Loucy (cell line): ENCODE results near the gene IGSF21.

Experiments used
- H2AFZ ChIP-seq: fragments of 200-600 bp; sonication (generic); 2 replicates; pipeline ENCODE4 v1.6.0; 2016; ENCODE audit warnings: antibody characterized with exemption, mild to moderate bottlenecking, low read length, moderate library complexity
- H3F3A ChIP-seq: fragments of 200-600 bp; 2 replicates; pipeline ENCODE4 v1.6.0; 2016; ENCODE audit warnings: antibody characterized with exemption, low read depth, mild to moderate bottlenecking
- H3K27me3 ChIP-seq: fragments of 200-600 bp; sonication (generic); 2 replicates; pipeline ENCODE4 v1.6.1; 2014; ENCODE audit warnings: low read length, mild to moderate bottlenecking; ENCODE audit not compliant: insufficient read depth, poor library complexity, severe bottlenecking
- H3K36me3 ChIP-seq: fragments of 200-600 bp; sonication (generic); 2 replicates; pipeline ENCODE4 v1.6.1; 2016; ENCODE audit warnings: low read length; ENCODE audit not compliant: insufficient read depth
- H3K4me1 ChIP-seq: fragments of 200-600 bp; sonication (generic); 2 replicates; pipeline ENCODE4 v1.5.1; 2014; ENCODE audit warnings: low read length, mild to moderate bottlenecking; ENCODE audit not compliant: insufficient read depth, poor library complexity, severe bottlenecking
- H3K4me2 ChIP-seq: fragments of 200-600 bp; sonication (generic); 2 replicates; pipeline ENCODE4 v1.6.0; 2014; ENCODE audit warnings: antibody characterized with exemption, low read length, low read depth, mild to moderate bottlenecking; ENCODE audit not compliant: poor library complexity, severe bottlenecking
- H3K4me3 ChIP-seq: fragments of 200-600 bp; sonication (generic); 2 replicates; pipeline ENCODE4 v1.5.1; 2014; ENCODE audit warnings: low read length, mild to moderate bottlenecking, mixed read lengths; ENCODE audit not compliant: poor library complexity, severe bottlenecking
- H3K79me2 ChIP-seq: fragments of 200-600 bp; sonication (generic); 2 replicates; pipeline ENCODE4 v1.6.1; 2014; ENCODE audit warnings: low read length; ENCODE audit not compliant: insufficient read depth
- H3K9ac ChIP-seq: fragments of 200-600 bp; sonication (generic); 2 replicates; pipeline ENCODE4 v1.6.0; 2014; ENCODE audit warnings: mild to moderate bottlenecking, low read depth, low read length, moderate library complexity; ENCODE audit not compliant: poor library complexity, severe bottlenecking
- H3K9me2 ChIP-seq: fragments of 200-600 bp; sonication (generic); replicated peaks from 2 replicates; pipeline ENCODE4 v1.6.1; 2016; ENCODE audit warnings: low read depth, low read length, mixed read lengths
- H3K9me3 ChIP-seq: fragments of 200-600 bp; sonication (generic); 2 replicates; pipeline ENCODE4 v1.6.1; 2014; ENCODE audit warnings: mild to moderate bottlenecking, antibody characterized with exemption, low read length, low read depth; ENCODE audit not compliant: insufficient read depth
- H4K20me1 ChIP-seq: fragments of 200-600 bp; sonication (generic); 2 replicates; pipeline ENCODE4 v1.6.0; 2014; ENCODE audit warnings: antibody characterized with exemption, low read length, mild to moderate bottlenecking; ENCODE audit not compliant: insufficient read depth, poor library complexity, severe bottlenecking
- EZH2phosphoT487 ChIP-seq: fragments of 200-600 bp; IDR thresholded peaks from 2 replicates; pipeline ENCODE4 v1.6.1; 2018; ENCODE audit warnings: antibody characterized with exemption, mild to moderate bottlenecking, moderate library complexity, borderline replicate concordance
- TF ChIP-seq, protein P1 (sequence below): fragments of 200-600 bp; sonication (generic); conservative IDR thresholded peaks from 2 replicates; pipeline ENCODE4 v1.5.1; 2014; ENCODE audit warnings: mild to moderate bottlenecking, antibody characterized with exemption, low read length

Gene IGSF21

DNA sequence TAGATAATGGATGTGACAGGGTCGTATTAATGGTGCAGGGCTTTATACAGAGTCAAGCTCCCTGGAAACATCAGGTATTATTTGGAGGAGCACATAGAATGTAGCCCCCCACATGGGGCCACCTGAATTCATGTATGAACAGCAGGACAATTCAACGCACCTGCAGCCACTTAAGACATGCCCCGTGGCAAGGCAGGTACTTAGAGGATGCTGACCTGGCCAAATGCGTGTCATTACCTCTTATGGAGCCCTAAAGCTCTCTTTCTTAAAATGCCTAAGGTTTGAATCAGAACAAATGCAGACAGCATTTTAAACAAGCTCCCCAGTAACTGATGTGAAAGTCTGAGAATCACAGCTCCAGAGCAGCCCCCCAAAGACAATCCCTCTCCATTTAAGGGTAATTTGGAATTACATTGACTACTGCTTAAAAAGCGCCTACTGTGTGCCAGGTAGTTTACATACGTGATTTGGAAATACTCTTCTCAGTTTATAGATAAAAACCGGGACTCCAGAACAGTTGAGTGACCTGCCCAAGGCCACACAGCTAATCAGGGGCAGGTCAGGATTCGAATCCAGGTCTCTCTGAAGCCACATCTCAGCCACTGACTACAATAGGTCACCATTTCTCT is 302.1 kb downstream of the IGSF21 start:
- no peak overlapping the region for H3K4me3 ChIP-seq
- no peaks in the 10 kb centered on the region for H3F3A ChIP-seq
- TF ChIP-seq EZH2phosphoT487: no peak
- TF ChIP-seq, protein P1, sequence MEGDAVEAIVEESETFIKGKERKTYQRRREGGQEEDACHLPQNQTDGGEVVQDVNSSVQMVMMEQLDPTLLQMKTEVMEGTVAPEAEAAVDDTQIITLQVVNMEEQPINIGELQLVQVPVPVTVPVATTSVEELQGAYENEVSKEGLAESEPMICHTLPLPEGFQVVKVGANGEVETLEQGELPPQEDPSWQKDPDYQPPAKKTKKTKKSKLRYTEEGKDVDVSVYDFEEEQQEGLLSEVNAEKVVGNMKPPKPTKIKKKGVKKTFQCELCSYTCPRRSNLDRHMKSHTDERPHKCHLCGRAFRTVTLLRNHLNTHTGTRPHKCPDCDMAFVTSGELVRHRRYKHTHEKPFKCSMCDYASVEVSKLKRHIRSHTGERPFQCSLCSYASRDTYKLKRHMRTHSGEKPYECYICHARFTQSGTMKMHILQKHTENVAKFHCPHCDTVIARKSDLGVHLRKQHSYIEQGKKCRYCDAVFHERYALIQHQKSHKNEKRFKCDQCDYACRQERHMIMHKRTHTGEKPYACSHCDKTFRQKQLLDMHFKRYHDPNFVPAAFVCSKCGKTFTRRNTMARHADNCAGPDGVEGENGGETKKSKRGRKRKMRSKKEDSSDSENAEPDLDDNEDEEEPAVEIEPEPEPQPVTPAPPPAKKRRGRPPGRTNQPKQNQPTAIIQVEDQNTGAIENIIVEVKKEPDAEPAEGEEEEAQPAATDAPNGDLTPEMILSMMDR: no peak
- H3K79me2 ChIP-seq: no peaks in the 10 kb centered on the region
- no peak overlapping the region for H3K4me2 ChIP-seq
- H3K9me3 ChIP-seq: peaks cover 4% of the 10 kb centered on the region; the same call in 1 of the 2 replicates
- H2AFZ ChIP-seq: no peak overlapping the region
- H3K4me1 ChIP-seq: no peaks in the 10 kb centered on the region
- H3K9ac ChIP-seq: no peak overlapping the region
- H4K20me1 ChIP-seq: no peaks in the 10 kb centered on the region
- H3K9me2 ChIP-seq: no peaks in the 10 kb centered on the region
- no peaks in the 10 kb centered on the region for H3K27me3 ChIP-seq
- H3K36me3 ChIP-seq: no peaks in the 10 kb centered on the region

DNA sequence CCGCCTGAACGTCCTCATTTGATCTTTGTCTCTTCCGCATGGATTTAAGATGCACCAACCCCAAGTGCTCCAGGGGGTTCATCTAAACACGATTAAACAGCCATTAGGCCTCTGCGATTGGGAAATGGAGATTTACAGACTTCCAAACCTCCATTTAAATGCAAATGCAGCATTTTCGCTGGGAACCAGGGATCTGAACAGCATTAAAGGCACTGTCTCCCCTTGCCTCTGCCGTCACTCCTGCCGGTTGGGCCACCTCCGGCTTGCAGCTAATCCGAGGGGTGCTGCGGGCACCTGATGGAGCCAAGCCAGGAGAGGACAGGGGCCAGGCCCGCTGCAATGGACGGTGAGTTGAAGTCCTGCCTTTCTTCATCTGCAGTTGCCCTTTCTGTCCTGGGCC is 302.8 kb downstream of the IGSF21 start:
- H3K9me3 ChIP-seq: peaks cover 4% of the 10 kb centered on the region; the same call in 1 of the 2 replicates
- H3K9me2 ChIP-seq: no peaks in the 10 kb centered on the region
- no peak overlapping the region for H3K4me3 ChIP-seq
- no peaks in the 10 kb centered on the region for H3K27me3 ChIP-seq
- no peak overlapping the region for H2AFZ ChIP-seq
- no peaks in the 10 kb centered on the region for H4K20me1 ChIP-seq
- no peaks in the 10 kb centered on the region for H3K79me2 ChIP-seq
- no peak overlapping the region for H3K9ac ChIP-seq
- no peaks in the 10 kb centered on the region for H3K4me1 ChIP-seq
- no peaks in the 10 kb centered on the region for H3F3A ChIP-seq
- no peak for TF ChIP-seq EZH2phosphoT487
- TF ChIP-seq, protein P1: no peak
- H3K4me2 ChIP-seq: no peak overlapping the region
- no peaks in the 10 kb centered on the region for H3K36me3 ChIP-seq

DNA sequence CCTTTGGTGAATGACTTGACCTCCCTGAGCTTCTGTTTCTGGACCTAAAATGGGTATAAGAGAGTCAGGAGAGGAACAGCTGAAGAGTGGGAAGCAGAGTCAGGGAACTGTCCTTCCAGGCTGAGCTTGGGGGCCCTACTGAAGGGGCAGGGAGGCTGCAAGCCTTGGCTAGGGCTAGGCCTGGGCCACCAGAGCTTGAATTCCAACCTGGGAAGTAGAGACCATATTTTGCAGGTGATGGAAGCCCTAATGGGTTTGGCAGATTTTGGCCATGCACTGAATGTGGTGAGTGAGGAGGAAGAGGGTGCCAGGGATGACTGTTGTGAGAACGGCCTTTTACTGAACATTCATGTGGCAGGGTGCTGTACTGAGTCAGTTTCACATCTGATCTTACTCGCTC is 303.7 kb downstream of the IGSF21 start:
- Histone ChIP-seq H4K20me1 (no peaks in the 10 kb centered on the region), H3K4me2 (no peak overlapping the region), H3K36me3 (no peaks in the 10 kb centered on the region), H3K9me3 (peaks cover 4% of the 10 kb centered on the region; the same call in 1 of the 2 replicates), H3K4me1 (no peaks in the 10 kb centered on the region), H3K27me3 (no peaks in the 10 kb centered on the region), H3K79me2 (no peaks in the 10 kb centered on the region), H2AFZ (no peak overlapping the region), H3K4me3 (no peak overlapping the region), H3F3A (no peaks in the 10 kb centered on the region), H3K9ac (no peak overlapping the region), H3K9me2 (no peaks in the 10 kb centered on the region)
- TF ChIP-seq EZH2phosphoT487: no peak
- TF ChIP-seq, protein P1: no peak
